LNCAP (cell line): ENCODE measurements around the gene FSTL1.

ENCODE experiments used
- CTCF ChIP-seq: fragments of 450-650 bp; IDR thresholded peaks from 2 replicates; pipeline ENCODE4 v1.5.1; 2017; ENCODE audit warnings: mild to moderate bottlenecking

Gene FSTL1

GRCh38 chr3:120364821-120365220 is 86.0 kb downstream of the FSTL1 start:
- TF ChIP-seq CTCF: no peak

DNA sequence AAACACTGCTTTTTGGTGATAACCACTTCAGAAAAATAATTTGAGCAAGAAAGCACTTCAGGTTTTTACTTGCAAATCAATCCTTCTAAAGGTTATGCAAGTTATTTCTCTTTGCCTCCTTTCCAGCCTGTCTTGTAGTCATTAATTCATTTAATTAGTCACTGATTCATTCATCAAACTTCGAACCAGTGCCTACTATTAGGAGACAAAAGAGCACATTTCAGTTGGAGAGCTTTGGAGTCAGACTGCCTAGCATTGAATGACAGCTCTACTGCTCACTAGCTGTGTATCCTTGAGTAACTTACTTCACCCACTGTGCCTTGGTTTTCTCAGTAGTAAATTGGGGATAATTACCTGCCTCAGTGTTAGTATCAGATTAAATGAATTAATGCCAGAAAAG is 86.7 kb downstream of the FSTL1 start:
- no peak for TF ChIP-seq CTCF

GRCh38 chr3:120357807-120358206 is 93.0 kb downstream of the FSTL1 start:
- no peak for TF ChIP-seq CTCF

GRCh38 chr3:120355486-120355885 is 95.3 kb downstream of the FSTL1 start:
- TF ChIP-seq CTCF: no peak

GRCh38 chr3:120353463-120353862 is 97.3 kb downstream of the FSTL1 start:
- no peak for TF ChIP-seq CTCF

GRCh38 chr3:120352017-120352416 is 98.8 kb downstream of the FSTL1 start:
- TF ChIP-seq CTCF: no peak

DNA sequence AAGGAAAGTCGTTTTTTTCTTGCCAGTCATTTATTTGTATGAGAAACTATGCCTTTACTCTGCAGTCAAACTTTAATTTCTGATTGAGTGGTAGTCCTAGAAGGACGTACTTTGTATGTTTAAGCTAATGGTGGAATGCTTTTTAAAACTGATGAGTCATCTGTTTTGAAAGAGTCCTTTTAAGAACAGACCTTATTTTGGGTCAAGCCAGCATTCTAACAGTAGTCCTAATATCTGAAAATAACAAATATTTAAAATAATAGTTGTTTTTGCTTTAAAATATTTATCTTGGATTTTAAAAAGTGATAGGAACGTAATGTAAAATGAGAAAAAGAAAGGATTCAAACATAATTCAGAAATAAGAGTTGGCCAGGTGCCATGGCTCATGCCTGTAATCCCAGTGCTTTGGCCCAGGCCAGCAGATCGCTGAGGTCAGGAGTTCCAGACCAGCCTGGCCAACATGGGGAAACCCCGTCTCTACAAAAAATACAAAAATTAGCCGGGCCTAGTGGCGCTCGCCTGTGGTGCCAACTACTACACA is 100.3 kb downstream of the FSTL1 start:
- TF ChIP-seq CTCF: no peak

- TF ChIP-seq CTCF: no peak
Observed at GRCh38 chr3:120349855-120350125, 101.0 kb downstream of the FSTL1 start.
